ENCODE data around the gene IGFL2. TPM values are rescaled to one million over a fixed set of nuclear protein-coding genes. Genes with fewer than 3 reads are reported as not detected.

The IGFL2 gene
- total and polyA plus RNA-seq, 2 of the 4 experiments (the other 2 are of a cell fraction): not detected

GRCh38 chr19:46202872-46203860 lies 55.1 kb downstream of the IGFL2 start (continued):
- TF ChIP-seq CTCF (conservative IDR thresholded peaks at IDR 0.05; ENCODE audit: low read depth, low read length) (no peak), FOS (IDR thresholded peaks at IDR 0.05; ENCODE audit: low read depth, low read length) (no peak)

GRCh38 chr19:46204008-46204407 lies 56.0 kb downstream of the IGFL2 start:
- TF ChIP-seq CEBPB (IDR thresholded peaks at IDR 0.05; ENCODE audit: low read depth, low read length) (no peak), CTCF (conservative IDR thresholded peaks at IDR 0.05; ENCODE audit: low read depth, low read length) (no peak), RCOR1 (IDR thresholded peaks at IDR 0.05; ENCODE audit: insufficient replicate concordance, low read length) (no peak)
- no peaks in the 10 kb centered on the region for H3K4me1 ChIP-seq (ENCODE audit: control insufficient read depth, insufficient read depth, low read length)
- no peak overlapping the region for H4K5ac ChIP-seq (ENCODE audit: low read depth, low read length)
- no TSS peak for BruUV-seq (replicated peaks)
- H2BK20ac ChIP-seq (ENCODE audit: low read depth, low read length): no peak overlapping the region
- H3K4me3 ChIP-seq (ENCODE audit: insufficient read depth, low read depth, low read length): no peak overlapping the region
- in situ Hi-C loops (cut with MboI; ENCODE audit: low sequenced_read_pairs) (no loop called here), intact Hi-C loops (cut with micrococcal nuclease) (no loop called here), dilution Hi-C loops (cut with HindIII; ENCODE audit: low sequenced_read_pairs, unreplicated experiment) (no loop called here)
- CTCF ChIA-PET: no interaction called here
- H2BK15ac ChIP-seq (ENCODE audit: low read depth, low read length): no peak overlapping the region
- no peak overlapping the region for H2AK5ac ChIP-seq (ENCODE audit: low read depth, low read length)
- H3K4me2 ChIP-seq (ENCODE audit: low read depth, low read length): no peak overlapping the region
- no peak overlapping the region for H2BK5ac ChIP-seq (ENCODE audit: low read depth, low read length, poor library complexity, severe bottlenecking)
- H4K91ac ChIP-seq (ENCODE audit: insufficient read depth, low read depth, low read length): no peak overlapping the region
- 0 out of 2 replicates have a peak, but pooled peaks cover 2% of the 10 kb centered on the region for H3K9me3 ChIP-seq (ENCODE audit: control insufficient read depth, insufficient read depth, low read length)
- no peak overlapping the region for H3K27ac ChIP-seq (ENCODE audit: insufficient read depth, low read length)
- no peak for ATAC-seq (ENCODE audit: low read depth)
- no peak for DNase-seq
- no peak overlapping the region for H2AK9ac ChIP-seq (replicated peaks; ENCODE audit: low read depth, low read length, poor library complexity)
- WGBS, 2 experiments (ENCODE audit: extremely low coverage in 2 of 2, insufficient read length in 1 of 2): 20% methylated on average over 2 of the region's 5 CpGs; no CpG with 5 or more reads in 1 of the 2 experiments
- H4K8ac ChIP-seq (ENCODE audit: low read depth in 2 of 2, low read length in 2 of 2): no peak overlapping the region
- no peaks in the 10 kb centered on the region for H3K36me3 ChIP-seq (ENCODE audit: control insufficient read depth, insufficient read depth, low read length)
- no peaks in the 10 kb centered on the region for H4K20me1 ChIP-seq (ENCODE audit: insufficient read depth, low read length)
- no peak overlapping the region for H3K23ac ChIP-seq (ENCODE audit: low read depth, low read length)
- H3K9ac ChIP-seq (ENCODE audit: low read depth, low read length): no peak overlapping the region
- no peak overlapping the region for H3K14ac ChIP-seq (replicated peaks; ENCODE audit: low read depth, low read length)
- no peak overlapping the region for H3K18ac ChIP-seq (ENCODE audit: low read depth, low read length)
- H3K79me1 ChIP-seq (ENCODE audit: low read depth in 1 of 2, low read length in 2 of 2): no peaks in the 10 kb centered on the region
- no peak overlapping the region for H2BK120ac ChIP-seq (ENCODE audit: low read depth, low read length)
- no peak overlapping the region for H3K4ac ChIP-seq (ENCODE audit: low read depth, low read length)
- H3K56ac ChIP-seq (ENCODE audit: extremely low read depth, insufficient read depth, low read length): no peak overlapping the region
- H2AFZ ChIP-seq (replicated peaks; ENCODE audit: low read length, poor library complexity): no peak overlapping the region
- no peaks in the 10 kb centered on the region for H3K9me1 ChIP-seq (ENCODE audit: insufficient read depth, low read length)
- POLR2A ChIA-PET (ENCODE audit: unreplicated experiment): no interaction called here
- H3K27me3 ChIP-seq (ENCODE audit: control insufficient read depth, insufficient read depth, low read length): peaks cover 51% of the 10 kb centered on the region

Data from IMR-90 (cell line).